HepG2 (cell line): Measurements from ENCODE around the gene PELI2. TPM values are rescaled to one million over a fixed set of nuclear protein-coding genes. Genes with fewer than 3 reads are reported as not detected.

Experiments
- ATAC-seq: fragments of 200-7000 bp; cut with Tn5 transposase; 3 replicates; pipeline ENCODE4 v1.9.1; 2020; ENCODE audit warnings: mild to moderate bottlenecking, moderate library complexity
- BruUV-seq: library from RNA; stranded (reverse); fragments of 400-500 nt; replicated peaks from 2 replicates; lab custom pipeline; 2021; lab: Mats Ljungman, UMichigan
- CTCF ChIA-PET: fragments of 300-600 bp; formaldehyde crosslinking; extraction: SDS; loops from one replicate; lab custom pipeline; 2021; ENCODE audit warnings: low total read pairs, inconsistent platforms, low intra/inter-chr PET ratio; lab: Yijun Ruan, JAX
- POLR2A ChIA-PET: fragments of 350-600 bp; sonication (Branson Sonifier 250); formaldehyde crosslinking; loops from one replicate; lab custom pipeline; 2020; ENCODE audit warnings: antibody characterized with exemption, inconsistent platforms; lab: Yijun Ruan, JAX
- DNase-seq: peaks from one replicate; pipeline ENCODE4 v3.0.0-alpha.2; 2015; ENCODE audit warnings: low spot score
- FAIRE-seq: peaks from 3 replicates; lab custom pipeline; 2011; peaks lifted over from hg19 to GRCh38; lab: Jason Lieb, UNC
- H2AFZ ChIP-seq: one replicate; pipeline ENCODE4 v1.6.1; 2011; ENCODE audit warnings: low read length, inconsistent platforms
- H3K27ac ChIP-seq: fragments of 300-600 bp; 3 replicates; pipeline ENCODE4 v1.8.0; 2011; ENCODE audit warnings: mixed run types, mild to moderate bottlenecking, mixed read lengths, low read length, inconsistent platforms; ENCODE audit not compliant: insufficient read depth; ENCODE audit errors: extremely low read length
- H3K27me3 ChIP-seq, 2 experiments: fragments of 200-600 bp in 1 of 2; 2 replicates in 1 of 2; 3 replicates in 1 of 2; pipeline versions ENCODE4 v1.6.0 to v1.8.0; 2011; ENCODE audit warnings: low read length in 2 of 2, mild to moderate bottlenecking in 2 of 2, moderate library complexity in 2 of 2, inconsistent platforms in 1 of 2; ENCODE audit not compliant: insufficient read depth in 2 of 2, control insufficient read depth in 1 of 2
- H3K36me3 ChIP-seq, 2 experiments: fragments of 200-600 bp in 1 of 2; replicated peaks in 1 of 2; 2 replicates in 1 of 2; 3 replicates in 1 of 2; pipeline versions ENCODE4 v1.5.1 to v1.8.0; 2011; ENCODE audit warnings: low read length in 2 of 2, inconsistent platforms in 1 of 2; ENCODE audit not compliant: insufficient read depth in 2 of 2, control insufficient read depth in 1 of 2
- H3K4me1 ChIP-seq: 2 replicates; pipeline ENCODE4 v1.5.1; 2012; ENCODE audit warnings: low read length, inconsistent platforms; ENCODE audit not compliant: insufficient read depth
- H3K4me2 ChIP-seq: 2 replicates; pipeline ENCODE4 v1.6.0; 2011; ENCODE audit warnings: low read depth, low read length, inconsistent platforms
- H3K4me3 ChIP-seq, 3 experiments: fragments of 200-600 bp in 1 of 3; sonication (generic), shearing (Covaris generic) in 1 of 3; replicated peaks in 1 of 3; 2 replicates each; pipeline ENCODE4 v1.5.1; 2011 to 2016; ENCODE audit warnings: low read length in 3 of 3, inconsistent platforms in 2 of 3, low read depth in 2 of 3, mild to moderate bottlenecking in 2 of 3, control low read depth in 1 of 3, mixed read lengths in 1 of 3; ENCODE audit not compliant: insufficient read depth in 1 of 3
- H3K79me2 ChIP-seq: one replicate; pipeline ENCODE4 v1.6.1; 2011; ENCODE audit warnings: low read length, inconsistent platforms; ENCODE audit not compliant: insufficient read depth
- H3K9ac ChIP-seq: 2 replicates; pipeline ENCODE4 v1.6.0; 2011; ENCODE audit warnings: mild to moderate bottlenecking, low read depth, low read length, inconsistent platforms; ENCODE audit not compliant: insufficient read depth
- H3K9me3 ChIP-seq: 2 replicates; pipeline ENCODE4 v1.5.1; 2012; ENCODE audit warnings: mild to moderate bottlenecking, low read length
- H4K20me1 ChIP-seq: 2 replicates; pipeline ENCODE4 v1.6.0; 2011; ENCODE audit warnings: inconsistent platforms, mild to moderate bottlenecking, low read length, moderate library complexity; ENCODE audit not compliant: insufficient read depth
- ARNT ChIP-seq: fragments of 450-650 bp; IDR thresholded peaks from 2 replicates; pipeline ENCODE4 v1.6.1; 2017
- CAMTA2 ChIP-seq: sonication (generic); formaldehyde crosslinking; IDR thresholded peaks from 2 replicates; pipeline ENCODE4 v1.4.0; 2020; ENCODE audit warnings: mild to moderate bottlenecking, missing genetic modification reagents, borderline replicate concordance
- EHMT2 ChIP-seq: fragments of 200-600 bp; sonication (generic); IDR thresholded peaks from 2 replicates; pipeline ENCODE4 v1.7.0; 2017; ENCODE audit warnings: antibody characterized with exemption, low read depth, low read length, borderline replicate concordance
- PHF20 ChIP-seq: sonication (generic); formaldehyde crosslinking; IDR thresholded peaks from 2 replicates; pipeline ENCODE4 v1.5.0; 2020; ENCODE audit warnings: mild to moderate bottlenecking, missing genetic modification reagents
- SMARCC2 ChIP-seq: fragments of 450-650 bp; IDR thresholded peaks from 2 replicates; pipeline ENCODE4 v1.6.1; 2017; ENCODE audit warnings: antibody characterized with exemption, mild to moderate bottlenecking
- TEAD3 ChIP-seq: optimal IDR thresholded peaks from 2 replicates; pipeline ENCODE3; 2016; ENCODE audit warnings: borderline replicate concordance
- ZNF101 ChIP-seq: sonication (generic); formaldehyde crosslinking; IDR thresholded peaks from 2 replicates; pipeline ENCODE4 v1.4.0; 2020; ENCODE audit warnings: mild to moderate bottlenecking, low read depth, missing genetic modification reagents, borderline replicate concordance
- ZNF670 ChIP-seq: sonication (generic); formaldehyde crosslinking; IDR thresholded peaks from 2 replicates; pipeline ENCODE4 v1.8.0; 2022; ENCODE audit warnings: mild to moderate bottlenecking, missing genetic modification reagents, borderline replicate concordance
- ZSCAN31 ChIP-seq: sonication (generic); formaldehyde crosslinking; IDR thresholded peaks from 2 replicates; pipeline ENCODE4 v1.5.0; 2020; ENCODE audit warnings: low read depth, mild to moderate bottlenecking, missing genetic modification reagents
- WGBS: methylation state at CpG from one replicate; pipeline ENCODE4 v1.1.6; 2017; ENCODE audit warnings: low lambda C conversion rate; 5-methylcytosine and 5-hydroxymethylcytosine counted together
- in situ Hi-C: cut with HindIII; loops from 2 replicates; pipeline ENCODE4 v1.10.0; 2017; ENCODE audit warnings: low pct_unique_long_range_greater_than_20kb; ENCODE audit not compliant: extremely low pct_ligation_motif_present
- intact Hi-C: fragments of 100-400 bp; cut with micrococcal nuclease; formaldehyde crosslinking; loops from one replicate; pipeline ENCODE4 v1.10.0; 2022; ENCODE audit not compliant: unreplicated experiment
- polyA plus RNA-seq, 8 experiments: library from polyadenylated mRNA; depleted of rRNA in 3 of 8; stranded (reverse) in 7 of 8; unstranded in 1 of 8; fragments of >200 nt; fragmentation: Illumina TruSeq in 4 of 8; extraction: Trizol in 4 of 8; gene quantifications; 2 replicates each; pipeline versions ENCODE4 v1.2.1 to v1.2.3, GENCODE V29; 2011 to 2016; ENCODE audit warnings: low read depth in 4 of 8, missing spikeins in 1 of 8, mixed read lengths in 1 of 8; ENCODE audit not compliant: insufficient read depth in 1 of 8
- total RNA-seq, 5 experiments: library from RNA; depleted of rRNA; stranded (reverse); fragments of >200 nt; fragmentation: Illumina TruSeq; extraction: Trizol; gene quantifications; 2 replicates each; pipeline ENCODE4 v1.2.3, GENCODE V29; 2016; ENCODE audit warnings: low read depth in 1 of 5

Gene PELI2
- total and polyA plus RNA-seq, 2 of the 13 experiments (the other 11 are each of a cell fraction or from before 2014, with no cell fraction given): 0.07 TPM; not detected in 1

GRCh38 chr14:56324454-56324853 lies 206.2 kb downstream of the PELI2 start:
- ATAC-seq: no peak
- WGBS: 6% methylated on average over 2 of the region's 2 CpGs
- intact Hi-C loops (no loop called here), in situ Hi-C loops (no loop called here)
- no peaks in the 10 kb centered on the region for H4K20me1 ChIP-seq
- no peak for TF ChIP-seq TEAD3 (CRISPR knock-in tag)
- no peak for TF ChIP-seq SMARCC2
- TF ChIP-seq ZNF101 (CRISPR knock-in tag): no peak
- no peak for TF ChIP-seq CAMTA2 (CRISPR knock-in tag)
- TF ChIP-seq ARNT: no peak
- no peak for TF ChIP-seq EHMT2
- TF ChIP-seq ZNF670: no peak
- TF ChIP-seq ZSCAN31 (CRISPR knock-in tag): no peak
- no peak for TF ChIP-seq PHF20 (CRISPR knock-in tag)
- no peak overlapping the region for H3K27ac ChIP-seq
- H2AFZ ChIP-seq: no peak overlapping the region
- ChIA-PET POLR2A (no interaction called here), CTCF (no interaction called here)
- H3K36me3 ChIP-seq: no peaks in the 10 kb centered on the region
- no peak overlapping the region for H3K4me2 ChIP-seq
- H3K4me1 ChIP-seq: no peaks in the 10 kb centered on the region
- no TSS peak for BruUV-seq
- no peaks in the 10 kb centered on the region; a peak in 1 of 5 replicates for H3K27me3 ChIP-seq
- H3K4me3 ChIP-seq: no peak overlapping the region
- DNase-seq: no peak
- H3K79me2 ChIP-seq: no peaks in the 10 kb centered on the region
- FAIRE-seq: no peak
- H3K9ac ChIP-seq: no peak overlapping the region
- no peaks in the 10 kb centered on the region; the same call in 1 of the 2 replicates for H3K9me3 ChIP-seq
